A549 (cell line): Measurements from ENCODE around the gene ARHGDIA. TPM values are rescaled to one million over a fixed set of nuclear protein-coding genes. Genes with fewer than 3 reads are reported as not detected.

Source experiments
- ATAC-seq, 2 experiments: fragments of 200-7000 bp in 1 of 2; fragments of >200 bp in 1 of 2; cut with Nextera tagmentation in 1 of 2; cut with Tn5 transposase in 1 of 2; 3 replicates each; pipeline versions ENCODE4 v1.8.0 to v1.9.1; 2018 to 2020; ENCODE audit warnings: mild to moderate bottlenecking in 1 of 2, moderate library complexity in 1 of 2
- CTCF ChIA-PET: fragments of 300-600 bp; sonication (Branson Sonifier 250); formaldehyde crosslinking; extraction: SDS; loops from one replicate; lab custom pipeline; 2021; ENCODE audit warnings: antibody characterized with exemption, inconsistent platforms; lab: Yijun Ruan, JAX
- POLR2A ChIA-PET: fragments of 350-600 bp; formaldehyde crosslinking; extraction: SDS; loops from one replicate; lab custom pipeline; 2021; ENCODE audit warnings: antibody characterized with exemption, inconsistent platforms; lab: Yijun Ruan, JAX
- DNase-seq, 2 experiments: peaks; one replicate each; pipeline versions ENCODE4 v3.0.0 to v3.0.0-alpha.2; 2011 to 2016; ENCODE audit warnings: low read depth in 1 of 2, low spot score in 1 of 2
- FAIRE-seq: peaks from 2 replicates; lab custom pipeline; 2011; peaks lifted over from hg19 to GRCh38; lab: Jason Lieb, UNC
- H3K27ac ChIP-seq, 2 experiments: fragments of >200 bp; sonication (Bioruptor Twin); formaldehyde crosslinking; 3 replicates each; pipeline ENCODE4 v1.5.1; 2016 to 2017
- H3K4me1 ChIP-seq: fragments of >200 bp; sonication (Bioruptor Twin); formaldehyde crosslinking; 3 replicates; pipeline ENCODE4 v1.6.1; 2016
- H3K4me2 ChIP-seq: fragments of >200 bp; sonication (Bioruptor Twin); formaldehyde crosslinking; 3 replicates; pipeline ENCODE4 v1.6.1; 2016
- H3K4me3 ChIP-seq: fragments of >200 bp; sonication (Bioruptor Twin); formaldehyde crosslinking; 3 replicates; pipeline ENCODE4 v1.5.1; 2016
- H3K9me3 ChIP-seq: fragments of >200 bp; sonication (Bioruptor Twin); formaldehyde crosslinking; 3 replicates; pipeline ENCODE4 v1.6.1; 2016
- BHLHE40 ChIP-seq: IDR thresholded peaks from 2 replicates; pipeline ENCODE4 v1.6.1; 2012; ENCODE audit warnings: low read depth, low read length, inconsistent platforms
- CBX2 ChIP-seq: fragments of 200-600 bp; sonication (generic); IDR thresholded peaks from 2 replicates; pipeline ENCODE4 v1.6.1; 2016; ENCODE audit warnings: low read depth, mild to moderate bottlenecking, borderline replicate concordance
- CHD4 ChIP-seq: fragments of 200-600 bp; sonication (generic); IDR thresholded peaks from 2 replicates; pipeline ENCODE4 v1.6.1; 2016; ENCODE audit warnings: antibody characterized with exemption, mild to moderate bottlenecking, borderline replicate concordance
- EHF ChIP-seq: fragments of 250-450 bp; sonication (Bioruptor Pico); IDR thresholded peaks from 2 replicates; pipeline ENCODE4 v1.5.0; 2020; ENCODE audit warnings: mild to moderate bottlenecking
- ELK1 ChIP-seq: fragments of 150-350 bp; IDR thresholded peaks from 2 replicates; pipeline ENCODE4 v1.6.1; 2014; ENCODE audit warnings: low read depth, mild to moderate bottlenecking, low read length
- EP300 ChIP-seq, 2 experiments: fragments of >200 bp; sonication (Bioruptor Twin); formaldehyde crosslinking; IDR thresholded peaks; 2 replicates in 1 of 2; 3 replicates in 1 of 2; pipeline ENCODE4 v1.6.1; 2016 to 2017
- FOXS1 ChIP-seq: fragments of 250-450 bp; sonication (Bioruptor Pico); IDR thresholded peaks from 2 replicates; pipeline ENCODE4 v1.5.0; 2020; ENCODE audit warnings: mild to moderate bottlenecking, moderate library complexity
- GATA3 ChIP-seq: IDR thresholded peaks from 2 replicates; pipeline ENCODE4 v1.6.1; 2012; ENCODE audit warnings: borderline replicate concordance
- HES2 ChIP-seq: fragments of >200 bp; sonication (Bioruptor Twin); formaldehyde crosslinking; IDR thresholded peaks from 2 replicates; pipeline ENCODE4 v1.6.1; 2016
- HOXA7 ChIP-seq: fragments of 250-450 bp; sonication (Bioruptor Pico); IDR thresholded peaks from 2 replicates; pipeline ENCODE4 v1.5.0; 2020; ENCODE audit warnings: mild to moderate bottlenecking, moderate library complexity
- JUN ChIP-seq, 2 experiments: fragments of >200 bp; sonication (Bioruptor Twin); formaldehyde crosslinking; IDR thresholded peaks; 2 replicates in 1 of 2; 3 replicates in 1 of 2; pipeline ENCODE4 v1.6.1; 2016 to 2017
- MAFK ChIP-seq: fragments of 450-650 bp; IDR thresholded peaks from 2 replicates; pipeline ENCODE4 v1.6.1; 2014; ENCODE audit not compliant: partially characterized antibody
- MAX ChIP-seq: IDR thresholded peaks from 2 replicates; pipeline ENCODE4 v1.6.1; 2012
- MAZ ChIP-seq: fragments of 150-350 bp; IDR thresholded peaks from 2 replicates; pipeline ENCODE4 v1.6.1; 2014; ENCODE audit warnings: antibody characterized with exemption, low read depth, low read length, borderline replicate concordance
- MYC ChIP-seq: IDR thresholded peaks from 2 replicates; pipeline ENCODE4 v1.6.1; 2012; ENCODE audit warnings: mild to moderate bottlenecking, inconsistent platforms, low read length, improper control_type of control experiment, borderline replicate concordance
- POLR2A ChIP-seq: IDR thresholded peaks from 2 replicates; pipeline ENCODE4 v1.6.1; 2012; ENCODE audit warnings: mild to moderate bottlenecking, low read length
- RARB ChIP-seq: fragments of 250-450 bp; sonication (Bioruptor Pico); IDR thresholded peaks from 2 replicates; pipeline ENCODE4 v1.8.0; 2021; ENCODE audit warnings: mild to moderate bottlenecking, moderate library complexity
- RCOR1 ChIP-seq: fragments of 150-350 bp; IDR thresholded peaks from 2 replicates; pipeline ENCODE4 v1.6.1; 2014; ENCODE audit warnings: antibody characterized with exemption, low read length, low read depth
- SREBF2 ChIP-seq: fragments of 450-650 bp; IDR thresholded peaks from 2 replicates; pipeline ENCODE4 v1.6.1; 2014; ENCODE audit warnings: mild to moderate bottlenecking, moderate library complexity
- ZC3H11A ChIP-seq: fragments of 450-650 bp; IDR thresholded peaks from 2 replicates; pipeline ENCODE4 v1.6.1; 2014; ENCODE audit warnings: antibody characterized with exemption, mild to moderate bottlenecking
- ZFP36 ChIP-seq: fragments of 450-650 bp; IDR thresholded peaks from 2 replicates; pipeline ENCODE4 v1.6.1; 2014; ENCODE audit warnings: borderline replicate concordance; ENCODE audit not compliant: partially characterized antibody
- ZNF302 ChIP-seq: fragments of 250-450 bp; sonication (Bioruptor Pico); IDR thresholded peaks from 2 replicates; pipeline ENCODE4 v1.9.0; 2021; ENCODE audit warnings: inconsistent platforms, mild to moderate bottlenecking, moderate library complexity
- whole genome bisulfite sequencing: methylation state at CpG from one replicate; pipeline ENCODE4 v1.1.6; 2017; ENCODE audit errors: missing lambda C conversion rate; 5-methylcytosine and 5-hydroxymethylcytosine counted together
- polyA plus RNA-seq, 4 experiments: library from polyadenylated mRNA; depleted of rRNA in 3 of 4; stranded (reverse); fragments of >200 nt; fragmentation: RNase III in 1 of 4; extraction: RNeasy Plus Mini Kit Qiagen cat#74134 plus additional on column Dnase treatment in 1 of 4; gene quantifications; 2 replicates in 3 of 4; 3 replicates in 1 of 4; pipeline ENCODE4 v1.2.3, GENCODE V29; 2011 to 2017
- TF ChIP-seq, protein P1 (sequence below): IDR thresholded peaks from 2 replicates; pipeline ENCODE4 v1.6.1; 2012; ENCODE audit warnings: low read depth, borderline replicate concordance
- TF ChIP-seq, protein P2 (sequence below): fragments of 250-450 bp; sonication (Bioruptor Pico); IDR thresholded peaks from 2 replicates; pipeline ENCODE4 v1.5.0; 2020; ENCODE audit warnings: low read depth, mild to moderate bottlenecking, moderate library complexity

ARHGDIA gene
- polyA plus RNA-seq, 2 of the 4 experiments (the other 2 are of a cell fraction), result 64.0 to 503 TPM

DNA sequence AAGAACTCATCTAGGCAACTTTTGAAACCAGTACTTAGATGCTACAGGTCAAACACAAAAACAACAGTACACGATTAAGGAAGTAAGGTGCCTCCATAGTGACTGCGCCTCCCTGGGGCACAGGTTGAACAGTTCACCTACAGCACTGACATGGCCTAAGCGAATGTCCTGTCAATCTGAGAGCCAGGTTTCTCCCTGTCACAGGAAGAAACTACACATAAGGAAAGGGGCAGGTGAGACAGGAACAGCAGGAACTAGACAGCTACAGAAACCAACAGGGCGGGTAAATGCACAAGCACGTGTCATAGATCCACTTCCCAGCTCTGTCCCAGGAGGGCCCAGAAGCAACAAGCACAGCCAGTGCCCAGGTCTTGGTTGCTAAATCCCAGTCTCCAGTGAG is 8.0 kb upstream of the ARHGDIA start:
- ATAC-seq, result peak; percentile 12 to 63; a peak in 1 of 6 replicates
- no peak for TF ChIP-seq FOXS1 (CRISPR knock-in tag)
- no peak for TF ChIP-seq ELK1
- TF ChIP-seq RCOR1, result no peak
- TF ChIP-seq, all 56 proteins: peak for 0
- WGBS, result 87% methylated on average over 5 of the region's 5 CpGs
- peaks cover 6% of the 10 kb centered on the region; the same call in 1 of the 3 replicates for H3K4me1 ChIP-seq
- H3K9me3 ChIP-seq, result no peaks in the 10 kb centered on the region
- DNase-seq (no peak), FAIRE-seq (no peak)
- ChIA-PET POLR2A (interaction anchor here (1.3 kb wide), 1 partner anchor 9 kb away, joined by 3 read pairs; no protein-coding TSS in a partner anchor), CTCF (interaction anchor here (0.9 to 11.2 kb wide), 4 partner anchors 8 to 48 kb away, joined by 3 to 126 read pairs (median 4); partner anchors contain the start of genes ARHGDIA and MAFG)
- H3K27ac ChIP-seq, result no peak overlapping the region
- H3K4me2 ChIP-seq, result no peak overlapping the region
- H3K4me3 ChIP-seq, result no peak overlapping the region

DNA sequence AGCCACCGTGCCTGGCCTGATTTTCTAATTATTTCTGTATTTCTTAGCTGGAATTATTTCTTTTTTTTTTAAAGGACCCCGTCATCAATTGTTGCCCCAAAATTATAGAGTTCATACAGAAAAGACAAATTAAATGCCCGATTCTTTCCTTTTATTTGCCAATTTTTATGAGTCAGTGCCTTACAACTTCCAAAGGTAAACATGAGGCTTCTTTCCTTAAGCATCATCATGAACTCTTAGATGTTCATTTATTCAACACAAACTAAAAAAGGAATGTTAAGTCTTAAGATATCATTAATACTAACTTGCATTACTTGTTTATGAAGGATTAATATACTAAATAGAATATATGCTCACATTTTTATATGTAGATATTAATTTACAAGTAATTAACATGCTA is 7.2 kb upstream of the ARHGDIA start:
- H3K4me3 ChIP-seq, result no peak overlapping the region
- POLR2A ChIA-PET, result no interaction called here
- no peak overlapping the region for H3K4me2 ChIP-seq
- peaks cover 6% of the 10 kb centered on the region; the same call in 1 of the 3 replicates for H3K4me1 ChIP-seq
- 72% methylated on average over 3 of the region's 3 CpGs for whole genome bisulfite sequencing
- FAIRE-seq (no peak), DNase-seq (no peak), ATAC-seq (no peak)
- CTCF ChIA-PET, result interaction anchor here (11.2 kb wide), 1 partner anchor 7 kb away, joined by 126 read pairs; the partner anchor contains the start of gene ARHGDIA
- no peaks in the 10 kb centered on the region for H3K9me3 ChIP-seq
- H3K27ac ChIP-seq, result no peak overlapping the region
- no peak for TF ChIP-seq MYC
- TF ChIP-seq SREBF2, result no peak
- no peak for TF ChIP-seq RARB (CRISPR knock-in tag)
- TF ChIP-seq, protein P1, sequence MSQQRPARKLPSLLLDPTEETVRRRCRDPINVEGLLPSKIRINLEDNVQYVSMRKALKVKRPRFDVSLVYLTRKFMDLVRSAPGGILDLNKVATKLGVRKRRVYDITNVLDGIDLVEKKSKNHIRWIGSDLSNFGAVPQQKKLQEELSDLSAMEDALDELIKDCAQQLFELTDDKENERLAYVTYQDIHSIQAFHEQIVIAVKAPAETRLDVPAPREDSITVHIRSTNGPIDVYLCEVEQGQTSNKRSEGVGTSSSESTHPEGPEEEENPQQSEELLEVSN, result no peak
- no peak for TF ChIP-seq HES2

GRCh38 chr17:81877569-81877968 is 6.4 kb upstream of the ARHGDIA start:
- CTCF ChIA-PET, result interaction anchor here (1.2 kb wide), 1 partner anchor 8 kb away, joined by 3 read pairs; no protein-coding TSS in a partner anchor
- H3K4me3 ChIP-seq, result no peak overlapping the region
- H3K9me3 ChIP-seq, result no peaks in the 10 kb centered on the region
- TF ChIP-seq ELK1 (no peak), CBX2 (no peak), HOXA7 (CRISPR knock-in tag) (no peak), MAFK (no peak), POLR2A (no peak), EHF (CRISPR knock-in tag) (no peak), BHLHE40 (no peak), MAZ (no peak), MAX (no peak), CHD4 (no peak), FOXS1 (CRISPR knock-in tag) (no peak), EP300 (IDR thresholded peaks at IDR 0.05) (no peak), ZC3H11A (no peak), ZFP36 (no peak), JUN (IDR thresholded peaks at IDR 0.05) (no peak), GATA3 (no peak), ZNF302 (no peak)
- TF ChIP-seq, protein P2, sequence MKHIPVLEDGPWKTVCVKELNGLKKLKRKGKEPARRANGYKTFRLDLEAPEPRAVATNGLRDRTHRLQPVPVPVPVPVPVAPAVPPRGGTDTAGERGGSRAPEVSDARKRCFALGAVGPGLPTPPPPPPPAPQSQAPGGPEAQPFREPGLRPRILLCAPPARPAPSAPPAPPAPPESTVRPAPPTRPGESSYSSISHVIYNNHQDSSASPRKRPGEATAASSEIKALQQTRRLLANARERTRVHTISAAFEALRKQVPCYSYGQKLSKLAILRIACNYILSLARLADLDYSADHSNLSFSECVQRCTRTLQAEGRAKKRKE (CRISPR knock-in tag), result no peak
- TF ChIP-seq, all 56 proteins: peak for 0
- Histone ChIP-seq H3K27ac (no peak overlapping the region), H3K4me1 (peaks cover 6% of the 10 kb centered on the region; the same call in 2 of the 3 replicates), H3K4me2 (no peak overlapping the region)
- WGBS, result 93% methylated on average over 5 of the region's 5 CpGs
- ATAC-seq (no peak), FAIRE-seq (no peak), DNase-seq (no peak)
- POLR2A ChIA-PET, result interaction anchor here (1.4 kb wide), 1 partner anchor 9 kb away, joined by 5 read pairs; no protein-coding TSS in a partner anchor
